Measurements from ENCODE around the gene SCN2B.

Gene SCN2B

DNA sequence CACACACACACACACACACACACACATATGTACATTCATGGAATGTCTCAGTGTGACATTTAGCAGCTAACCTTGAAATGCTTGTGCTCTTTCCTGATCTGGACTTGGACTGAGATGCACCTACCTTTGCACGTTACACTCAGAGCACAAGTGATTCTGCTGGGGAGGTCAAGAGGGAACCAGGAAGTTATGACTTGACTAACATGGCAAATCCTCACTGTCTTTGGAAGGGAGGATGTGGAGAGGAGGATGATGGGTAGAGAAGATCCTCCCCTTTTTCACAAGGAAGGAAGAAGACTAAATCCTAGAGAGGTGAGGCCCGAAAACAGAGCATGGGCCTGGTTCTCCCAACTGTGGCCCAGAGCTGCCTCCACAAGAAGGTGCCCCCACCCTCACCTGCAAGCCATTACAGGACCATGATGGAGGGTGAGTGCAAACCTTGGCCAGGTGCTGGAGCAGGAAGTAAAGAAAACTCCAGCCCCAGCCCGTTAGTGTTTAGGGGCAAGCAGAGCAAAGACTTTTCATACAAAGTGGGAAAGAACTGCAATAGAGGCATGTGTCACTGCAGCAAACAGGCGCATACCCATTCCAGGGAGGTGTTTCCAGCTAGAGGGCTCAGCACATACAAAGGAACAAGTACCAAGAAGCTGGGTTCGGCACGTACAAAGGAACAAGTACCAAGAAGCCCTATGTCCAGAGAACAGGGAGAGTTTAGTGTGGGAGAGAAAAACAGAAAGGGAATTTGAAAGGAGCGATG, 50.2 kb downstream of the SCN2B start:
- no peaks in the 10 kb centered on the region for H3K36me3 ChIP-seq (ENCODE audit: insufficient read depth, low read length)
- peaks cover 14% of the 10 kb centered on the region for H3K27me3 ChIP-seq (ENCODE audit: insufficient read depth, low read length)
- no peak overlapping the region for H2AFZ ChIP-seq (ENCODE audit: low read depth, low read length)
- H3K9me3 ChIP-seq (ENCODE audit: low read length), result no peaks in the 10 kb centered on the region
- no peak overlapping the region for H3K4me3 ChIP-seq (ENCODE audit: low read length)
- H3K4me1 ChIP-seq (ENCODE audit: insufficient read depth, low read length), result no peaks in the 10 kb centered on the region

- H3K4me1 ChIP-seq (ENCODE audit: insufficient read depth, low read length), result no peaks in the 10 kb centered on the region
- peaks cover 20% of the 10 kb centered on the region for H3K27me3 ChIP-seq (ENCODE audit: insufficient read depth, low read length)
- H3K9me3 ChIP-seq (ENCODE audit: low read length), result no peaks in the 10 kb centered on the region
- H2AFZ ChIP-seq (ENCODE audit: low read depth, low read length), result no peak overlapping the region
- H3K4me3 ChIP-seq (ENCODE audit: low read length), result no peak overlapping the region
- H3K36me3 ChIP-seq (ENCODE audit: insufficient read depth, low read length), result no peaks in the 10 kb centered on the region
Observed at GRCh38 chr11:118124929-118125535, 51.4 kb downstream of the SCN2B start.

DNA sequence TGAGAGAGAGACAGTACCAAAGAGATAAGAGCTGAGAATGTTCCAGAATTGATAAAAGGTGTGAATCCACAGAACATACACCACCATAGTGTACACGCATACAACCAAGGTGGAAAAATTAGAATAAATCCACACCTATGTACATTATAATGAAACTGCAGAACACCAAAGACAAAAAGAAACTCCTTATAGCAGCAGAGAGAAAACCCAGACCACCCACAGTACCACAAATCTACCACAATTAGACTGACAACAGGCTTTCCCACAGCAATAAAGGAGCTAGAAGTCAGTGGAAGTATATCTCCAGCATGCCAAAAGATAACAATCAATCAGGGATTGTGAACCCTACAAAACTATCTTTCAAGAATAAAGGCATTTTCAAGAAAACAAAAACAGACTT, 55.6 kb downstream of the SCN2B start:
- Histone ChIP-seq H3K4me3 (ENCODE audit: low read length) (no peak overlapping the region), H2AFZ (ENCODE audit: low read depth, low read length) (no peak overlapping the region), H3K36me3 (ENCODE audit: insufficient read depth, low read length) (no peaks in the 10 kb centered on the region), H3K27me3 (ENCODE audit: insufficient read depth, low read length) (peaks cover 11% of the 10 kb centered on the region), H3K4me1 (ENCODE audit: insufficient read depth, low read length) (no peaks in the 10 kb centered on the region), H3K9me3 (ENCODE audit: low read length) (no peaks in the 10 kb centered on the region)

DNA sequence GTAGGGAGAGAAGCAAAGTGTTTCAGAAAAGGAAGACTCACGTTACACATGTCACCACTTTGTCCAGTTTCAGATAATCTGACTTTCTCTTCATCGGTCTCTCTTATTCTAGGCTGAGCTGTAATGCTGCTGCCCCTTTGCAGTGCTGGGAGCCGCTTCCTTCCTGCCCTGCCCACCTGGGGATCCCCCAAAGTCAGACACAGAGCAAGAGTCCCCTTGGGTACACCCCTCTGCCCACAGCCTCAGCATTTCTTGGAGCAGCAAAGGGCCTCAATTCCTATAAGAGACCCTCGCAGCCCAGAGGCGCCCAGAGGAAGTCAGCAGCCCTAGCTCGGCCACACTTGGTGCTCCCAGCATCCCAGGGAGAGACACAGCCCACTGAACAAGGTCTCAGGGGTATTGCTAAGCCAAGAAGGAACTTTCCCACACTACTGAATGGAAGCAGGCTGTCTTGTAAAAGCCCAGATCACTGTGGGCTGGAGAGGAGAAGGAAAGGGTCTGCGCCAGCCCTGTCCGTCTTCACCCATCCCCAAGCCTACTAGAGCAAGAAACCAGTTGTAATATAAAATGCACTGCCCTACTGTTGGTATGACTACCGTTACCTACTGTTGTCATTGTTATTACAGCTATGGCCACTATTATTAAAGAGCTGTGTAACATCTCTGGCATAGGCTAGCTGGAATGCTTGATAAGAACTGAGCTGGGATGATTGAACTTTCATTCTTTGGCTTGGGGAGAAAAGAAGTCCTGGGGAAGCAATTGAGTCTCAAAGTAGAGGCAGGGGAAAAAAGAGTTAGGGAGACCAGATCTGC, 58.4 kb downstream of the SCN2B start:
- H3K36me3 ChIP-seq (ENCODE audit: insufficient read depth, low read length), result no peaks in the 10 kb centered on the region
- H3K9me3 ChIP-seq (ENCODE audit: low read length), result no peaks in the 10 kb centered on the region
- no peak overlapping the region for H2AFZ ChIP-seq (ENCODE audit: low read depth, low read length)
- no peak overlapping the region for H3K4me3 ChIP-seq (ENCODE audit: low read length)
- H3K27me3 ChIP-seq (ENCODE audit: insufficient read depth, low read length), result peaks cover 9% of the 10 kb centered on the region
- H3K4me1 ChIP-seq (ENCODE audit: insufficient read depth, low read length), result no peaks in the 10 kb centered on the region

GRCh38 chr11:118115048-118115447, 61.4 kb downstream of the SCN2B start:
- Histone ChIP-seq H3K9me3 (ENCODE audit: low read length) (no peaks in the 10 kb centered on the region), H3K27me3 (ENCODE audit: insufficient read depth, low read length) (peaks cover 3% of the 10 kb centered on the region), H3K36me3 (ENCODE audit: insufficient read depth, low read length) (no peaks in the 10 kb centered on the region), H3K4me3 (ENCODE audit: low read length) (no peak overlapping the region), H3K4me1 (ENCODE audit: insufficient read depth, low read length) (no peaks in the 10 kb centered on the region), H2AFZ (ENCODE audit: low read depth, low read length) (no peak overlapping the region)

DNA sequence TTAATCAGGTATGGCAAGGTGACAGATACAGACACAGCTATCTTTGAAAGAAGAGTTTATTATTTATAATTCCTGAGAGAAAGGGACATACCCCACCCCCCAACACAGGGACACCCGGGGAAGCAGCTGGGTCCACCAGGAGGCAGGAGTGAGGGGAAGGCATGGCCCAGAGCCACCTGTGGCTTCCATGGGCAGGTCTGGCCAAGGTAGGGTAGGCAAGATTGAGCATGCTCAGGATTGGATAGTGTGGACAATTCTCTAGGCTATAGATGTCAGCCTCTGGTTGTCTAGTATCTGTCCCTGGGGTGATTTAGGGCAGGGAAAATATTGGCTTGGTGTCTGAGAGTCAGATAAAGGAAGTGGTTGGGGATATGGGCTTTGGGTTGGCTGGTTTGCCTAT, 62.2 kb downstream of the SCN2B start:
- Histone ChIP-seq H3K9me3 (ENCODE audit: low read length) (no peaks in the 10 kb centered on the region), H3K4me1 (ENCODE audit: insufficient read depth, low read length) (no peaks in the 10 kb centered on the region), H3K27me3 (ENCODE audit: insufficient read depth, low read length) (peaks cover 6% of the 10 kb centered on the region), H2AFZ (ENCODE audit: low read depth, low read length) (no peak overlapping the region), H3K4me3 (ENCODE audit: low read length) (no peak overlapping the region), H3K36me3 (ENCODE audit: insufficient read depth, low read length) (no peaks in the 10 kb centered on the region)

GRCh38 chr11:118112711-118113430, 63.6 kb downstream of the SCN2B start:
- no peak overlapping the region for H2AFZ ChIP-seq (ENCODE audit: low read depth, low read length)
- no peaks in the 10 kb centered on the region for H3K36me3 ChIP-seq (ENCODE audit: insufficient read depth, low read length)
- peaks cover 5% of the 10 kb centered on the region for H3K27me3 ChIP-seq (ENCODE audit: insufficient read depth, low read length)
- no peaks in the 10 kb centered on the region for H3K9me3 ChIP-seq (ENCODE audit: low read length)
- H3K4me1 ChIP-seq (ENCODE audit: insufficient read depth, low read length), result no peaks in the 10 kb centered on the region
- H3K4me3 ChIP-seq (ENCODE audit: low read length), result no peak overlapping the region
